GM21390 (cell line): Measurements from ENCODE around the gene PTGIS.

Experiments used
- ATAC-seq: cut with Tn5 transposase; IDR thresholded peaks from one replicate; pipeline ENCODE4 v1.9.1; 2021; ENCODE audit not compliant: unreplicated experiment

The PTGIS gene

DNA sequence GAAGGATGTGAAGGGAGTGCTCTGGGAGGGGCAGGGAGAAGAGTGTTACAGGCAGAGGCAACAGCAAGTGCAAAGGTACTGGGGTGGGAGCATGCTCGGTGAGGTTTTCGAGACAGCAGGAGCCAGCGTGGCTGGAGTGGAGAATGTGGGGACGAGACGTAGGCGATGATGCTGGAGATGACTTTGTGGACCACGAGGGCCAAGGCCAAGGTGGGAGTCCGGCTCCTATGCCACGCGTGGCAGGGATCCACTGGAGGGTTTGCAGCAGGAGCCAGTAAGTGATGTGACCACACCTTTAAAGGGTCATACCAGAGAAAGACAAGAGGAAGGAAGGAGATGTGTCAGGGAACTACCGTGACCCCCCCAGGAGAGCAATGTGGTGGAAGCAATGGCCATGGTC, 7.3 kb downstream of the PTGIS start:
- no peak for ATAC-seq

DNA sequence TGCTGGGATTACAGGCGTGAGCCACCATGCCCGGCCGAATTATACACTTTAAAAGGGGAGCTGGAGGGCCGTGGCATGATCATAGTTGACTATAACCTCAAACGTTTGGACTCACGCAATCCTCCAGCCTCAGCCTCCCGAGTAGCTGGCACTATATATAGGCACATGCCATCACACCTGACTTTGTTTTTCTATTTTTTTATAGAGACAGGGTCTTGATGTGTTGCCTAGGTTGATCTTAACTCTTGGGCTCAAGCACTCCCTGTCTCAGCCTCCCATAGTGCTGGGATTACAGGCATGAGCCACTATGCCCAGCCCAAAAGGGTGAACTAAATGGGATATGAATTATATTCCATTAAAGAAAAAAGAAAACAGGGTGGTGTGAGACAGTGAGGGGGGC, 7.8 kb downstream of the PTGIS start:
- ATAC-seq, result no peak

DNA sequence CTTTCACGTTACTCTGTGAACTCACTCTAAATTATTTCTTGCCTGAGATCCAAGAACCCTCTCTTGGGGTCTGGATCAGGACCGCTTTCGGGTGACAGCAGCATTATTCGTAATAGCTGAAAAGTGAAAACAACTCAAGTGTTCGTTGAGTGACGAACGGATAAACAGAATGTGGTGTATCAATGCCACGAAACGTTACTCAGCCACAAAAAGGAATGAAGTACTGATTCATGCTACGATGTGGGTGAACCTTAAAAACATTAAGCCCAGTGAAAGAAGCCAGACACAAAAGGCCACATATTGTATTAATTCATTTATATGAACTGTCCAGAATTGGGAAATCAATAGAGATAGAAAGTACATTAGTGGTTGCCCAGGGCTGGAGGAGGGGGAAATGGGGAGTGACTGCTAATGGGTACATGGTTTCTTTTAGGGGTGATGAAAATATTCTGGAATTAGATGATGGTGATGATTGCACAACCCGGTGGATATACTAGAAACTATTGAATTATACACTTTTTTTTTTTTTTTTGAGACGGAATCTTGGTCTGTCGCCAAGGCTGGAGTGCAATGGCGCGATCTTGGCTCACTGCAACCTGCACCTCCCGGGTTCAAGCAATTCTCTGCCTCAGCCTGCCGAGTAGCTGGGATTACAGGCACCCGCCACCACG, 8.4 kb downstream of the PTGIS start:
- ATAC-seq, result no peak

DNA sequence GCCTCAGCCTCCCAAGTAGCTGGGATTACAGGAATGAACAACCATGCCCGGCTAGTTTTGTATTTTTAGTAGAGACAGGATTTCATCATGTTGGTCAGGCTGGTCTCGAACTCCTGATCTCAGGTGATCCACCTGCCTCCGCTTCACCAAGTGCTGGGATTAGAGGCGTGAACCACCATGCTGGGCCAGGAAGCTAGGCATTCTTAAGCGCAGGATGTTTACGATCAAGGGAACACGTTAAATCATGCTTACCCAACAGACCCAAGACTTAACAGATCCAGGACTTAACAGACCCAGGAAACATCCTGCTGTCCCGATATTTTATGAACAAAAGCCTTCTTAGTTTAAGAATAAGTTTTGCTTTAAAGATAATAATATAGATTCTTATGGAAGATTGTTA, 9.1 kb downstream of the PTGIS start:
- no peak for ATAC-seq

DNA sequence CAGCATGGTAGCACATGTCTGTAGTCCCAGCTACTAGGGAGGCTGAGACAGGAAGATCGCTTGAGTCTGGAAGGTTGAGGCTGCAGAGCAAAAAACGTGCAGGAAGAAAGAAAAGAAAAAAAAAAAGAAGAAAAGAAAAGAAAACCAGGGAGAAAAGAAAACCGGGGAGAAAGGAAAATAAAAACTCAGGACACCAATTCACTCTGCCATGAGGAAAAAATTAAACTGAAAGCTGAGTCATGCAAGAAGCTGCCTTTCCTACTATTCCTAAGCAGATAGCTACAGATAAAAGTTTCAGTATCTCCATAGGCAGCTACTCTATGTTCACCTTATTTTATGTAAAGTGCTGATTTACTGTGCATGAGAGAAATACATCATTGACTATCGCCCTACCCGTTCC, 10.5 kb downstream of the PTGIS start:
- ATAC-seq, result no peak

DNA sequence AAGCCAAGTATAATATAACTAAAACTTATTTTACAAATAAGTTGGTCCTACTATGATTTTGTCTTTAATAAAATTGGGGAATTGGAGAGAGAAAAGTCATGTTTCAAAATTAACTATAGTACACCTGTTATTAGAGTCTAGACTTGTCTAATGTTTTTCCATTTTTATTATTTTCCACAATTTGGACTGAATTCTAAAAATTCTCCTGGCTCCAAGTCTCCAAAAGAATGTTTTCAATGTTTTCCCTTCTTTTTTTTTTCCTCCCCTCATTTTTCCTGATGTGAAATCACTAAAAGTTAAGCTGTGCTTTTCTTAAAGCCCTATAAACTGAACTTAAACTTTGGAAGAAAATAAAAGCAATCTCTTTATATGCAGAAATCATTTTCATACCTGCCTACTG, 11.3 kb downstream of the PTGIS start:
- ATAC-seq, result no peak

DNA sequence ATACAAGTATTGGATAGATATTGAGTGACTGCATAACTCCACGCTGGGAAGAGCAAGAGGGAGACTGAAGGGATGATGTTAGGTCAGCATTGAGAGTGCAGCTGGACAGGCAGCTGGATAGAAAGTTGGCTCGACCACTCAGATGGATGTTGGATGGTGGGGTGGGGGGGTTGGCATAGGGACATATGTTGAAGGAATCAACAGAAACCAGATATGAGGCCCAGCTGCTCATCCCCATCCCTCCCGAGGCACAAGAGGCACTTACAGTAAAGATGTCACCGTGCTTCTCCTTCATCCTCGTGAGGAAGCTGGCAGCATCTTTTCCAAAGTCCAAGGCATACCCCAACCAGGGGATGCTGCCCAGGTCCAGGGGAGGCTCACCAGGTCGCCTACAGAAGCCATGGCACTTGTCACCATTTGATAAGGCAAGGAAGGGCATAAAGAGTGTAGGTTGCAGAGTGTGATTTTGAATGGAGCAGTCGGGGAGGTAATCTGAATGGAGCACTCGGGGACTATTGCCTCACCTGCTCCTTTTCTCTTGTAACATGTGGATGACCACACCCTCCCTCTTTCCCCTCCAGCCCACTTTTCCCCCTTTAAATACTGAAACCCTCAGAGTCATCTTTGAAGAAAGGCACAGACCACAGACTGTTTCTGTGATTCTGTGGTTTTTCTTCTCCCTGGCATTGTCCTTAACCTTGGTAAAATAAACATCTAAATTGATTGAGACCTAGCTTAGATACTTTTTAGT, 18.0 kb downstream of the PTGIS start:
- ATAC-seq, result no peak

DNA sequence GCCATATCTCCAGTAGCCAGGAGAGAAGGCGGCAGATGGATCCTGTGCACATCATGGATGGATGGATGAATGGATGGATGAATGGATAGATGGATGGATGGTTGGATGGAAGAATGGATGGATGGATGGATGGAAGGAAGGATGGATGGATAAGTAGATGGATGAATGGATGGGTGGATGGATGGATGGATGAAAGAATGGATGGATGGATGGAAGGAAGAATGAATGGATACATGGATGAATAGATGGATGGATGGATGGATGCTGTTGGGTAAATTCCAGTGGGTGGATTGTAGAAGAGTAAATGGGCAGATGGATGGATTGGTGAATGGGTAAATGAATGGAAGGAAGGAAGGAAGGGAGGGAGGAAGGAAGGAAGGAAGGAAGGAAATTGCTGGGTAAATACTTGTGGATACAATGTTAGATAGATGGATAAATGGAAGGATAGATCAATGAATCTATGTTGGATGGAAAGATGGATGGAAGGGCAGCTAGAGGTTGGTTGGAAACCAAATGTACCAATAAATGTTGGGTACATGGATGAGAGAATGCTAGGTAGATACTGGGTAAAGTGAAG, 19.5 kb downstream of the PTGIS start:
- no peak for ATAC-seq

DNA sequence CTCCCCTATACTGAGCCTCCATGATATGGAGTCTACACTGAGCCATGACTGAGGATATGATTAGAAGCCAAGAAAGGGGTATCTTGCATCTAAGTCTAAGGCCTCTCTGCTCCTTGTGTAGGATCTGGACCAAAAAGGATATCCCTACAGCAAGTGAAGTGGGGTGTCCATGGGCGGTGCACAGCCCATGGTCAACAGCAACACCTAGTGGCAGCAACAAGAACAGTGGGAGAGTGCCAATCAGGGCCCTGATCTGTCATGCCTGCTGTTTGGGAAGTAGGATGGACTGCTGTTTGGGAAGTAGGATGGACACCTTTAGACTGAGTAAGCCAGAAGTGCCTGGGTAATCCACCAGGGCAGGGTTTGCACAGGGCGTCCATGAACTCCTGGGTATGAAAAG, 22.4 kb downstream of the PTGIS start:
- no peak for ATAC-seq

DNA sequence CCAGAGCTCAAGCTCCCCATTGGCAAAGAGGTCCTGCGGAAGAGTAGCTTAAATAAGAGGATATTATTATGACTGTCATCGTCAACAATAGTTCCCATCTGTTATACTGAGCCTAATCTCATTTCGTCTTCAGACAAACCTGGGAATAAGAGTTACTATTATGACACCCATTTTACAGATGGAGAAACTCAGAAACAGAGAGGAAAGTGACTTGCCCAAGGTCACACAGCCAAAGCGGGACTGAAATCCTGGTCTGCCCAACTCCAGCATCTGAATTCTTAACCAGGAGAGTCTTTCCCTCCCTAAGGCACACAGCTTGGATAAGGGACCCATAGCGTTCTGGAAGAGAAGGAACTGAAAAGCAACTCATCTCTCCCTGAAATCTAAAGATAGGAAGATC, 23.4 kb downstream of the PTGIS start:
- ATAC-seq, result no peak

DNA sequence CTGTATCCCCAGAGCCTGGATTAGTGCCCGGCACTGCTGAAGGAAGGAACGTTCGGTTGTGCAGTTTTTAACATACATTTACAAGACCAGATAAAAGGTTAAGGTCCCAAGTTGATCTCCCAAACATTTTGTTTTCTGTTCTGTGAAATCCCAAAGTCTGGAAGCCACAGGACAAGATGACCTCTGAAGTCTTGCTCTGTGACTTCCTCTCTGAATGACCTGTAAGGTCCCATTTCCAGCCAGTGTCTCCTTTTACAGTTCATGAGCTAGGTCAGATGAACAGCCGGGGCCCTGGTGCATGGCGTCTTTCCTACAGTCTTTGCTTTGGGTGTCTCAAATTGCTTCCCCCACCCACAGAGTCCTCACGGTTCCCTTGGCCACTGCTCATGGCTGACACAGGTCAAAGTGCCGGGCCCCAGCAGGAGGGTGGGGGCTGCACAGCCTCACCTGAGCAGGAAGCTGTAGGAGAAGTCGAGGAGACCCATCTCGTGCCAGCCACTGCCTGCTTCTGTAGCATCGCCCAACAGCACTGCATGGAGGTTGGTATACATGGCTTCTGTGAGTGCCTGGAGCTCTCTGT, 24.0 kb downstream of the PTGIS start:
- no peak for ATAC-seq

DNA sequence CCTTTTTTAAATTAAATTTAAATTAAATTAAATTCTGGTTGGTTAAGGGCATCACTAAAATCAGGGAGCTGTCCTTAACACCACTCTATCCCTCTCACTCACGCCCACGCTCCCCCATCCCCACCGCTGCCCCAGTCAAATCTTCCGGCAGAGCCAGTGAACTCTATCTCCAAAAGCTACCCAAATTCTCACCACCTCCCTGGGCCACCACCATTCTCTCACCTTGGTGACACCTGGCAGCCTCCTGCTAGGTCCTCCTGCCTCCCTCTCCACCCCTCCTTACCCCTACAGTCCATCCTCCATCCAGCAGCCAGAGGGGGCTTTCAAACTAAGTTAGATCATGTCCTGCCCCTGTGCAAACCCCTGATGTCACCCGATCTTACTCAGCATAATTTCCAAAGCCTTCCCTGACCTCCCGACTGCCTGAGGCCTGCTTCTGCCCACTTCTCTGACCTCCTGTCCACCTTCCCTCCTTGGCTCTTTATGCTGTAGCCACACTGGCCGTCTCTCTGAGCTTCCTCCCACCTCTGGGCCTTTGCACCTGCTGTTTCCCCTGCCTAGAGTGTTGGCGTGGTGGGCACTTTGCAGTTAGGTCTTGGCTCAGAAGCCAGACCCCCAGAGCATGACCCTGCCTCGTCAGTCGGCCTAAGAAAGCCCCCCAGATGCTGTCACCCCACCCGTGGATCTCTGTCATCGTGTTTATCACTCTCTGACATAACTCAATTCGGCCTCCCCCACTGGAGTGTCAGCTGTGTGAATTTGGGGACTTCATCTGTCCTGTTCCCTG, 24.7 kb downstream of the PTGIS start:
- ATAC-seq, result no peak

DNA sequence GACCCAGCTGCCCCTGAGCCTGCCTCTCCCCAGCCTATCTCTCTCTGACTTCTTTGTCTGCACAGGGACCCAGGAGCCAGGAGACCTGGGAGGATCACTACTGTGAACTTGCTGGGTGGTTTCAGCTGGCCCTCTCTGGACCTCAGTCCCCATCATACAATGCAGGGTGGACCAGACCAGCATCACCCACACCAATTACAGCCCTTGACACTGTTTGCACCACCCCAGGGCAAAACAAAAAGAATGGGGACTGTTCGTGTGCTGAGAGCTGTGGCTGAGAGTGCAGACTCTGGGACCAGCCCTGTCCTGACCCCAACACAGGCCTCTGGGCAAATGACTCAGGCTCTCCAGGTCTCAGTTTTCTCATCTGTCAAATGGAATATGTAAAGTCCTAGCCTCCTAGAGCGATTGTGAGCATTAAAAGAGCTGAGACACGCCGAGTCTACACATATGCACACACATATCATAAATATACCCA, 25.4 kb downstream of the PTGIS start:
- no peak for ATAC-seq

DNA sequence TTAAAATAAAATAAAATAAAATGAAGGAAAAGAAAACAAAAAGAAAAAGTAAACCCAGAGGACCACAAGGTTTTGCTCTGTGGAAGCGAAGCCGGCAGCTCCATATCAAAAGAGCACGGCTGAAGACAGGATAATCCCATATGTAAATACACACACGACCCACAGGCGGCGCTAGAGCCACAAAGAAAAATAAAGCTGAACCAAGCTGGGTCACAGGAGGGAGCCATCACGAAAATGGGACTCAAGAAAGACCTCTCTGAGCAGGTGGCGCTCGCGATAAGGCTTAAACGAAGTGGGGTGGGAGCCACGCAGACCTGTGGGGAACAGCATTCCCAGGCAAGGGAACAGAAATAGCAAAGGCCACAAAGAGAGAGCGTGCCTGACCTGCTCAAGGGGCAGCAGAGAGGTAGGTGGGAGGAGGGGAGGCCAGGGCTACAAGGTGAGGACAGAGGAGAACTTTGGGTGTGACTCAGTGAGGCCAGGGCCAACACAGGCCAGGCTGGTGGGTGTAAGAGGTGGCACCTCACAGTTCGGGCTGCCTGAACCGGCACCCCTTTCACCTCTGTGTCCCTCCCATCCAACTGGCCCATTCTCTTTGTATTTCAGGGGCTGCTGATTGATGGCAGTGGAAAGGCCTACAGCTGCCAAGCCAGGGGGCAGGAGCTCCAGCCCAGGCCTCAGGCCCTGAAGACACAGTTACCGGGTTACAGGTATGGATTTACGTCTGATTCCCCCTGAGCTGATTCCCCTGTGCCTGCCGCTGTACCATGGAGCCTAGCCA, 26.0 kb downstream of the PTGIS start:
- no peak for ATAC-seq

DNA sequence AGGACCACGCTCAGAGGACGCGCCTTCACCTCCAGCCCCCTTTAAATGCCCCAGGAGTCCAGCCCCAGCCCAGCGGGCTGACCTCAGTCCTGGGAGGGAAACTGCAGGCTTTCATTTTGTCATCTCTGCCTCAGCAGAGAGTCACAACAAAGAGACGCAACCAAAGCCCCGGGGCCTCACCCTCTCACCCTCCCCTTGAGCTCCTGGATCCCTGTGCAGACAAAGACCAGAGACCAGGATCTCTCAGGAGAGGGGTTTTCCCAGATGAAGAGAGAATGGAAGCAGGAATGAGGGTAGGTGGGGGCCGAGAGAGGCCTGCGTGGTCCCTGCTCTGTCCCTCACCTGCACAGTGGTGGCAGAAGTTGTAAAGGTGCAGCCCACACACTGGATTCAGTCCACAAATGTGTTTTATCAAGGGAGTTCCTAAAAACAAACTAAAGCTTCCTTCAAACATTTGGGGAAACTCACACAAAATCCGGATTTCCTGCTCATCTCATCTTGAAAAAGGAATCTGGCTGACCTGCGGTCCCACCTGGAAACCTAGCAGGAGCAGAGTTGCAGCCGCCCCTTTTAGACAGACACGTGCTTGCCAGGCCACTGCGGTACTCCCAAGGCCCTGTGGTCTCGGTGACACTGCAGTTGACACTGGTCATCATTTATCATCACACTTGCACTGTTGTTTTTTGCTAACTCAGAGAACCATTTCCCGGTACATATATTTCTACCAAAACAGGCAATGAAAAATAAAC, 27.1 kb downstream of the PTGIS start:
- ATAC-seq, result no peak

DNA sequence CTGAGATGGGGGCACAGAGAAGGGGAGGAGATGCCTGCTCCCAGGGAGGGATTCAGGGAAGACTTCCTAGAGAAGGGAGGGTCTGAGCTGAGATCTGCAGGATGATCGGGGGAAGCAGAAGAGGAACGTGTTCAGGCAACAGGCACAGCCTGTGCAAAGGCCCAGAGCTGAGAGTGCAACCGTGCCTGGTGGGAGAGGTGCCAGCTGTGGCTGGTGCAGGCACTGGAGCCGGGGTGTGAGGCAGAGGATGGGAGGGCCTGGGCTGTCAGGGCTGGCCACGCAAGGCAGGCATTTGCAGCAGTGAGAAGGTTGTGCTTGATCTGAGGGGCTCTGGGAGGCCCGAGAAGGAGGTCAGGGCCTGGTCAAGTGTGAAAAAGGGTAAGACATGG, 27.7 kb downstream of the PTGIS start:
- no peak for ATAC-seq

DNA sequence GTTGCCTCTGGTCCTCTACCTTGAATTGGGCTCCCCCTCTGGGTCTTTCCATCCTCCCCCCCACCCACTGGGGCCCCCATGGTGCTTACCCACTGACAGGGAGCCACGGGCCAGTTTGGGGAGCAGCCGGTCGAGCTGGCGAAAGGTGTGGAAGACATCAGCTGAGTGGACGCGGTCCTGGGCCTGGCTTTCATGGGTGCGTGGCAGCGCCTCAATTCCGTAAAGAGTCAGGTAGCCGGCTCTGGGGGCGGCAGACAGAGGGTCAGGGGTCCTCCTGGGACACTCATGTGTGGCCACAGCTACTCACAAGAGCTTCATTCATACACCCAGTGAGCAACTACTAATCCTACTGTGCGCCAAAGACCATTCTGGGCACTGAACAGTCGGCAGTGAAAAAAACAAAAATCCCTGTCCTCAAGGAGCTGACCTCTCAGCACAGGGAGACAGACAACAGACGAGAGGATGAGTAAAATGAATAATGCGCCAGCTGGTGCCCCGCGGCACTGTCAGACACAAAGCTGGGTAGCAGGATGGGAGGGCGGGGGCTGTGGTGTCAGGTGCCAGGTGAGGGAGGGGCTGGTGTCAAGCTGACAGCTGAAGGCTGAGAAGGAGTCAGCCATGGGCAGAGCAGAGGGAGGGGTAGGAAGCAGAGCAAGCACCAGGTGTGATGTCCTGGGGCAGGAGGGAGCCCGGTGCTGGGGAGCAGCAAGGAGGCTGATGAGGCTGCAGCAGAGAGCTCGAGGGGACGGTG, 28.3 kb downstream of the PTGIS start:
- ATAC-seq, result no peak

DNA sequence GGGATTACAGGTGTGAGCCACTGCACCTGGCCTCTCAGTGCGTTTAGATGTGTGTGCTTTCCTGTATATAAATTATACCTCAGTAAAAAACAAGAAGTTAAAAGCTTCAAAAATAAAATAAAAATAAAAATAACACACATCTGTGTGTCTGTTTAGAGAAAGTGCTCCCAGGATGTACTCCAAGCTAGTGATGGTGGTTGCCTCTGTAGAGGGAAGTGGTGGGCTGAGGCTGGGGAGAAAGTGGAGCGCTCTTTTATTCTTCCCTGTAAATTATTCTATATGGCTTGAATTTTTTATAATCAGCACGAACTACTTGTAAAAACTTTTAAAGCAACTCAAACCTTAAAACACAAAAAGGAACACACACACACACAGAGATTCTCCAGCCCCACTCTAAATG, 29.0 kb downstream of the PTGIS start:
- ATAC-seq, result no peak

DNA sequence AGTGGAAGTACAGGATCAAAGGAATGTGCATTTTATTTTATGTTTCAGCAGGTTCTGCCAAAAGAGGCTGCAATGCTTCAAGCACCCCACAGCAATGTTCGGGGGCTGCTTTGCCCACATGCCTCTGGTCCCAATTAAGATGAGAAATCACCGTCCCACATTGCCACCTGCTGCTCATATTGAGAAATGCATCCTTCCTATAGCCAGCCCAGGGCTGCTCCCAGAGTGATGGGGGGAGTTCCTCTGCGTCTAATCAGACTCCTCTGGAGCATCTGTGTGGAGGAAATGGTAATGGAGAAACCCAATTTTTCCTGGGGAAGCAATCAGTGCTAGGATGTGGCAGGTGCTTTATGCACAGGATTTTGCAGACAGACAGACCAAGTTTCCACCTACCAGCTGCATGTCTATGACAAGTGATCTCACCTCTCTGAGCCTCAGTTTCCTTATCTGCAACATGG, 33.7 kb downstream of the PTGIS start:
- ATAC-seq, result no peak
